GM18907 (cell line): ENCODE measurements around the gene RP2.

Experiments used
- ATAC-seq: cut with Tn5 transposase; IDR thresholded peaks from one replicate; pipeline ENCODE4 v1.9.1; 2021; ENCODE audit warnings: mild to moderate bottlenecking, moderate library complexity; ENCODE audit not compliant: unreplicated experiment

RP2 gene

DNA sequence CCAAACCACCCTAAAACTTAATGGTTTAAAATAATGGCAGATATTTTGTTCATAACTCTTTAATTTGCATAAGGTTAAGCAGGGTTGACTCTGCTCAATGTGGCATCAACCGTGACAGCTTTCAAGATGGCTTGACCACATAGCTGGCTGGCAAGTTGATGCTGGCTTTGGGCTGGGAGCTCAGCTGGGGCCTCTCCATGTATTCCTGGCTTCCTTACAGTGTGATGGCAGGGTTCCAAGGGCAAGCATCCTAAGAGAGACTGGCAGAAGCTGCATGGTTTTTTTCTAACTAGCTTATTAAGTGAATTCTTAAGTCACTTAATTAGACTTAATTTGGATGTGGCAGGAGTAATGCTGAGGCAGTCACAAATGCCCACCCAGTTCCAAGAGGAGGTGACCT, 4.5 kb downstream of the RP2 start:
- ATAC-seq: no peak

DNA sequence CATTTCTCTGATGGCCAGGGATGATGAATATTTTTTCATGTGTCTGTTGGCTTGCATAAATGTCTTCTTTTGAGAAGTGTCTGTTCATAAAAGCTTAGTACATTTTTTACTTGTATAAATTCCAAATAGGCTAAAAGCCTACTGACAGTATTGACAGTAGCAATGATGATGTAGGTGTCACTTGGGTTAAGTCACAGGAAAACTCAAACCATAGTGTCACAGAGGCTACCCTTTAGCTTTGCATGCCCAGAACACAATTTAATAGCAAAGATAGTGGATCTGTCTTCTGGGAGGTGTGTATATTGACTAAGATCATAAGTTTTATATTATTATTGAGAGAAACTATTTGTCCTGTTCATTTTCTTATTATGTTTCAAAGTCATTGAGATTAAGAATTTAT, 8.1 kb downstream of the RP2 start:
- ATAC-seq: no peak

DNA sequence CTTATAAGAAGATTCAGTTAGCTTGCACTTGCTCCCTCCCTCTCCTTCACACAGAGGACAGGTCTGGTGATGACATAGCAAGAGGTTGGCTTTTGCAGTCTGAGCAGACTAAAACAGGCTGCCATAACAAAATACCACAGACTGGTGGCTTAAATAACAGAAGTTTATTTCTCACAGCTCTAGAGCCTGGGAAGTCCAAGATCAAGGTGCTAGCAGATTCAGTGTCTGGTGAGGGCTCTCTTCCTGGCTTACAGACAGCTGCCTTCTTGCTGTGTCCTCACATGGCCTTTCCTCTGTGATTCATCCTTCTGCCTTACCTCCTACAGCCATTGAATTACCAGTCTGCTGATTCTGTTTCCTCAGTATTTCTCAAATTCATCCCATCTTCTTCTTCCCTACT, 13.1 kb downstream of the RP2 start:
- no peak for ATAC-seq

DNA sequence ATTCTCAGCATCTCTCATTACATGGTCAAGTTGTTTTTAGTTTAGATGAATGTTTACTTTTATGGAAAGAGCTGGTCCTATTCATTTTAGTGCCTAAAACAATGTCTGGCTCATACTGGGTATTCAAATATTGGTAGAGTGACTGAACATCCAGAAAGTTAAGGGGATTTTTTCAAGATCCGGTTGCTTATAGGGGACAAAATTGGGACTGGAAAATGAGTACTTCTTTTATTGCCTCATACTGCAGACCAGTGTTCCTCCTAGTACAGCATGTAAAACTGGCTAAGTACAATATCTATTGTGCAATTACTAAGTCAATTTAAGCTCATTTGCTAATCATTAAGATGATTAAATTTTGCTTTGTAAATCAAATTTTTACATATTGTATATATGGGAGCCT, 13.9 kb downstream of the RP2 start:
- no peak for ATAC-seq

DNA sequence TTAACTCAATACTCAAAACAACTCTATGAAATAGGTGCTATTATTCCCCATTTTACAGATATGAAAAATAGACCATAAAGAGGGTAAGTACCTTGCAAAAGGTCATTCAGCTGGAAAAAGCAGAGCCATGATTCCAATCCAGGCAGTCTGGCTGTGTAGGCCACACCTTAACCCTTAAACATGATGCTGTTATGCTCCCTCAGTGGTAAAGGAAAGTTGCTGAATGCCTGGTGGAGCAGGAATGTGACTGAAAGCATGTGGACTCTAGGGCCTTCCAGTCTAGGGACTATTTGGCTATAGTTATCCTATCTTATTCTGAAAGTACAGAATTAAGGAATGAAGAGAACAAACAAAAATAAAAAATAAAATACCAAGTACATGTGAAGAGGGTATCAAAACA, 19.6 kb downstream of the RP2 start:
- no peak for ATAC-seq

DNA sequence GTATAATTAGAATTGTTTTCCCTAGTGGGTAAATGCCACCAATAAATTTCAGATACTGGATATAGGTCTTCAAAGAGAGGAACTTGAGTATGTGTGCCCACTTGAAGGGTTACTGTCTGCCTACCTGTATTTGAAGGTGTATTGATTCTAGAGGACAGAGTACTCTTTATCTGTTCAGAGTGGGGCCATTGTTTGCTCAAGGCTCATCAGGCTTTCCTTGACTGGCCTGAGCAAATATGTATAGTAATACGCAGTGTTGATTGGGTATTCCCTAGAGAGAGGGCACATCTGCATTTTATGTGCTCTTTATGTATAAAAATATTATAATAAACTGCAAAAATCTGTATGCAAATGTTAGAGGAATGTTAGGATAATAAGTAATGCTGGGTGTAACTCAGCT, 23.7 kb downstream of the RP2 start:
- ATAC-seq: no peak

DNA sequence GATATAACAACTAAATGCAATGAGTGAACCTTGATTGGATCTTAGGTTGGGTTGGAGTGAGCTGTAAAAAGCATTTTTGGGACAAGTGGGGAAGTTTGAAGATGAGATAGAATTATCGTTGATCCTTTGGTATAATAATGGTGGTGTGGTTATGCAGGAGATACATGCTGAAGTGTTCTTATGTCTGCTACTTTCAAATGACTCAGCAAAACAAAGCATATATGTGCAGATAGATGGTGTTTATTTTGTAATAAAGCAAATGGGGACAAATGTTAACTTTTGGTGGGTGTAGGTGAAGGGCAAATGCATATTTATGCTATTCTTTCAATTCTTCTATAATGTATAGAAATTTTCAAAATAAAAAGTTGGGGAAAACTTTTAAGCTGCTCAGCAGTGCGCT, 26.2 kb downstream of the RP2 start:
- ATAC-seq: no peak

DNA sequence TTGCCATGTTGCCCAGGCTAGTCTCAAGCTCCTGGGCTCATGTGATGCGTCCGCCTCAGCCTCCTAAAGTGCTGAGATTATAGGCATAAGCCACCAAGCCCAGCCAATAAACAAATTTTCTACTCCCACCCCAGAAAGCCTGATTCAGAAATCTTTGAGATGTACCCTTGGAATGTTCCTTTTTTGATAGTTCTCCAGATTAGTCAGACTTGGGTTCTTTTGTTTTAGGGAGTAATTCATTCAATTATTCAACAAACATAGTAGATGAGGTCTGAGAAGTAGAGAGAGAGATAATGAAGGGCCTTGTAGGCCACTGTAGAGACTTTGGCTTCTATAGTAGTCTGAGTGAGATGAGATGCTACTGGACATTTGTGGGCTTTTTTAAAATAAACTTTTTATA, 27.8 kb downstream of the RP2 start:
- no peak for ATAC-seq

DNA sequence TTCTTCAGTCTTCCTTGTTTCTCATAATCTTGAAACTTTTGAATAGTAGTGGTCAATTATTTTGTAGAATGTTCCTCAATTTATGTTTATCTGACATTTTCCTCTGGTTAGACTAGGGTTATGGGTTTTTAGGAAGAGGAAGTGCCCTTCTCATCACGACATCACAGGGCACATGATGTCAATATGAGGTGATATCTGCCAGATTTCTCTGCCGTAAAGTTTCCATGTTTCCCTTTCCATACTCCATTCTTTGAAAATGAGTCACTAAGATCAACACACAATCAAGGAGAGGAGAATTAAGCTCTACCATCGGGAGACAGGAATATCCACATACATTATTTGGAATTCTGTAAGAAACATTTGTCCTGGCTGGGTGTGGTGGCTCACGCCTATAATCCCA, 28.4 kb downstream of the RP2 start:
- no peak for ATAC-seq

DNA sequence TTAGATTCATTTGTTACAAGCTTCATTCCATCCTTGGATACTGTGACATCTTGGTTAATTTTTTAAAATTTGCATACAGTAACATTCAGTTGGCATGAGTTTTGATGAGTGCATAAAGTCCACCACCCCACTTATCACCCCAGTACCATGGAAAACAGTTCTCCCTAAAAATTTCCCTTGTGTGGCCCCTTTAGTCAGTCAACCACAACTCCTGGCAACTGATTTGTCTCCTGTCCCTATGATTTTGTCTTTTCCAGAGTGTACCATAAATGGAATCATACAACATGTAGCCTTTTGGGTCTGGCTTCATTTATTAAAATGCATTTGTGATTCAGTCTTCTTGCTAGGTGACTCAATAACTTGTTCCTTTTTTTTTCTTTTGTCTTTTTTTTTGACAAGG, 29.9 kb downstream of the RP2 start:
- no peak for ATAC-seq

DNA sequence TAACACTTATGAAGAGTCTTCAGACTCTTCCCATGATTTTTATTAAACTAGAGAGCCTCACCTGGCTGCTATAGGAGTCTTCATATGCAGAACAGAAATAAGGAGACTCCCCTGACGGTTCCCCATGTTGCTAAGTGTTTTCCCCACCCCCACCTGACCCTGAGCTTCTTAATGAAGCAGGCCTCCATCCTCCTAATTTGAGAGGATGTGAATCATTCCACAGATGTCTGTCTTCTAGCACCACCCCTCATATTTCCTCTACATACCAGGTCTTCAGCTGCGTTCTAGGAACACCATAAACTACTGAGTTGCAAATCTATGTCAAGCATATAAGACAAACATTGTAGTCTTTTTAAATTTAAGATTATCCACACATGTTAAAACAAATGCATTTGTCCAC, 36.9 kb downstream of the RP2 start:
- ATAC-seq: no peak

DNA sequence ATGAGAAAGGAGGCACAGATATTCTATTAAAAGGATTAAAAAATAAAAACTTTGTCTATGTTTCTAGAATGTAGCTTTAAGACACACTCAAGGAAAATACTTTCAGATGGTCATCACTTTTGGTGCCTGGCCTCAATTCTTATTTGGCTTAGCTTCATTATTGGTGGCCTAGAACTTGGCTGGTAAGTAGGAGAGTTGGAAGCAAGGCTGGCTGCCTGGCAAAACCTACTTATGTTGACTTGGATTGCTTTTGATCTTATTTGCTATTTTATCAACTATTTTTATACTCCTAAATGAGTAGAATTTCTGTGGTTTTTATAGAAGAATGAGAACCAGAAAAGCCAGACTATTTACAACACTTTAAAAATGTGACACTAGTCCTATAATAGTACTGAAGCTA, 40.1 kb downstream of the RP2 start:
- no peak for ATAC-seq

DNA sequence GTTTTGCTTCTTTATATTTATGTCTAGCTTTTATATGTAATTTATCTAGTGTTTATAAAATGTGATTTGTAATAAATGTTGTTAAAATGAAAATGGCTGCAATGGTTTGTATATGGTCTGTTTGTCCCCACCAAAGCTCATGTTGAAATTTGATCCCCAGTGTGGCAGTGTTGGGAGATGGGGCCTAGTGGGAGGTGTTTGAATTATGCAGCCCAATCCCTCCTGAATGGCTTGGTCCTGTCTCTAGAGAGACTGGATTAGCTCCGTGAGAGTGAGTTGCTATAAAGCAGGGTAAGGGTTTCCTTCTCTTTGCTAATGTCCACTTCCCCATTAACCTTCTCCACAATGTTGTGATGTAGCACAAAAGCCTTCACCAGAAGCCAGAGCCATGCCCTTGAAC, 45.4 kb downstream of the RP2 start:
- no peak for ATAC-seq

DNA sequence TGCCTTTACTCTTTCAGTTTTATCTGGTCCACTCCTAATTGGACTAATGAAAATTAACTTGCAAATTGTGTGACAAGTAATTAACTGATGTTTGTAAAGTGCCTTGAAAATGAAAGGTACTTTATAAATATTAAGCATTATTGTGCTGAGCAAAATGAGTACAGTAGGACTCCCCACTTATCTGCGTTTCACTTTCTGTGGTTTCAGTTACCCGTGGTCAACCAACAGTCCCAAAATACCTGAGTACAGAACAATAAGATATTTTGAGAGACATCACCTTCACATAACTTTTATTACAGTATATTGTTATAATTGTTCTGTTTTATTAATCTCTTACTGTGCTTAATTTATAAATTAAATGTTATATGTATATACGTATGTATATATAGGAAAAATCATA, 48.0 kb downstream of the RP2 start:
- ATAC-seq: no peak

DNA sequence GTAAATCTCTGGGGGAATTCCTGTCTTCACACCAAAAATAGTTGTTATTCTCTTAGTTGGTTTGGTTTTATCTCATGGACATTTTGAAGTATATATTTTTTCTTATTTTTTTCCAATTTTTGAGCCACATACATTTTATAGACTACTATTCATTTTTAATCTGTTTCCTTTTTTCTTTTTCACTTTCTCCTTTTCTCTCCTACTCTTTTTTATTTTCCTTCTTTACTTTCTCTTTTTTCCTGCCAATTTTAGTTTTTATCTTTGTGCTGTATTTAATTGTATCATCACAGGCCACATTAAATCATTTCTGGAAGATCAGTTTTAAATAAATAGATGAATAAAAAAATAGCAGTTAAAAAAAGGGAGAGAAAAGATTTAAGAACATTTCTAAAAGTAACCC, 61.4 kb downstream of the RP2 start:
- no peak for ATAC-seq

DNA sequence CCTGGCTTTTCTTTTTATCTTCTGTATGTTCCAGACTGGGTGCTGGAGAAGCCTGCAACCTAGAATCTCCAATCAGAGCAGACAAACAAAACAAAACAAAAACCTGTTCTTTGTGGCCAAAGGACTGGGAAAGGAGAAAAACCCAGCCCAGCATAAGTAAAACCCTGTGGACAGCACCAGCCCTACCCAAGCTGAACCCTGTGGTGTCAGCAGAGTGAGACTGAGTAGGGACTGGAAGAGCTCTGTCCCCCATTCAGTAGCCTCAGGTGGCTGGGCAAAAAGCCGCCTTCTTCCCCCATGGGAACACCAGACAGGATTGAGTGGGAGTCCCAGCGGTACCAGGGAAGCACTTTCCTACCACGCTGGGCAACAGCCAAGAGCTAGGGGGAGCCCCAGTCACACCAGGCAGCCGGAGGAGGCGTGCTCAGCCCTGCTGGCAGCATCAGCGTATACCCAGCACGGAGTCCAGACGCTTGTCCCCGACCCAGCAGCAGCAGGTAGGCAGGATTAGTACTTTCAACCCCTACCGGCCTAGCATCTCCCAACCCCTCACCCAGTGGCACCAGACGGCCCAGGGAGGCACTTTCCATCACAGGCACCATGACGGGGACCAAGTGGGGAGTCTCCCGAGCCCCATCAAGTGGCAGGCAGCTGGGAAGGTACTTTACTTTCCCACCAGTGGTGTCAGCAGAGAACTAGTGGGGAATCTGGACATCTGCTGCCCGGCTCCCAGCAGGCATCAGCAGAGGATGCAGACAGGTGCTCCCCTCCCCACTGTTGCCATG, 66.8 kb downstream of the RP2 start:
- peak; percentile 93 for ATAC-seq

DNA sequence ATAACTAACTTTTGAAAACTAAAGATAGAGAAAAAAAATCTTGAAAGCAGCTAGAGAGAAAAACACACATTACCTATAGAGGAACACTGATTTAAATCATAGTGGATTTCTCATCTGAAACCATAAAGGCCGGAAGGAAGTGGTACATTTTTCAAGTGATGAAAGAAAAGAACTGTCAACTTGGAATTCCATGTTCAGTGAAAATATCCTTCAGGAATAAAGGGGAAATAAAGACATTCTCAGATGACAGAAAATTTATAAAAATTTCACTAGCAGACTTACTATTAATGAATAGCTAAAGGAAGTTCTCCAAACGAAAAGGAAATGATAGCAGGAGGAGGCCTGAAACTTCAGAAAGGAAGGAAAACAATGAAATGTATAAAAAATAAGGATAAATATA, 67.8 kb downstream of the RP2 start:
- no peak for ATAC-seq

DNA sequence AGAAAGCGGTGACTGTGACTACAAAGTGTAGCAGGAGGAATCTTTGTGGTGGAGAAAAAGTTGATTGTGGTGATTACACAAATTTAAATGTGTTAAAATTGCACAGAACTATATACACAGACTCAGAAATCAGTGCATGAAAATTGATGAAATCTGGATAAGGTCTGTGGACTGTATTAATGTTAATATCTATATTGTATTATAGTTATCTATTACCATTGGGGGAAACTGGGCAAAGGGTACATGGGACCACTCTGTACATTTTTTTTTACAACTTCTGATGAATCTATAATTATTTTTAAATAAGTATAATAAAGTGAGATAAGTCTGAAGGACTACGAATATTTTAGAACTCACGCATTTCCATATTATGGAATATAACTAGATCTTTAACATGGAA, 73.6 kb downstream of the RP2 start:
- no peak for ATAC-seq

DNA sequence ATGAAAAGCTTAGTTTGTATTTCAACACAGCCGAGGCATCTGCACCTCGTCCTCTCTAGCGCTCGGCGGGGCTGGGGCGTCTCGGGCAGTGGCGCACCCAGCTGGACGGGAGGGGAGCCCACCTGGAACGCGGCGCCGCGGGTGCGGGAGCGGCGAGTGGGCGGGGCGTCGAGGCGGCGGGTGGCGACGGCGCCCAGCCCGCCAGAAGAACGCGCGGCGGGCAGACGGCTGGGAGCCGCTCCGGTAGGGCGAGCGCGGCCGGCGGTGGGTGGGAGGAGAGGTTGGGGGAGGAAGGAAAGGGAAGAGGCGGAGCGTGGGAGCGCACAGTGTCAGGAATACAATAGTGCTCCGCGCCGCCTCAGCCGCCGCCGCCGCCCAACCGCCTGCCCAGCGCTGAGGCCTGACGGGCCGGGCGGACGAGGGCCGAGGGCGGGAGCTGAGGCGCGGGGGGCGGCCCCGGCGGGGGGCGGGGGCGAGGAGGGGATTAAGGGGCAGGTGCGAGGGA, 75.3 kb downstream of the RP2 start, which contains the start of gene JADE3:
Gene JADE3 (plus strand): TSS at position 324 of the 505 bp plus-strand sequence. CDS start 72,474 bp downstream, outside the sequence.
- peak; percentile 55 for ATAC-seq

DNA sequence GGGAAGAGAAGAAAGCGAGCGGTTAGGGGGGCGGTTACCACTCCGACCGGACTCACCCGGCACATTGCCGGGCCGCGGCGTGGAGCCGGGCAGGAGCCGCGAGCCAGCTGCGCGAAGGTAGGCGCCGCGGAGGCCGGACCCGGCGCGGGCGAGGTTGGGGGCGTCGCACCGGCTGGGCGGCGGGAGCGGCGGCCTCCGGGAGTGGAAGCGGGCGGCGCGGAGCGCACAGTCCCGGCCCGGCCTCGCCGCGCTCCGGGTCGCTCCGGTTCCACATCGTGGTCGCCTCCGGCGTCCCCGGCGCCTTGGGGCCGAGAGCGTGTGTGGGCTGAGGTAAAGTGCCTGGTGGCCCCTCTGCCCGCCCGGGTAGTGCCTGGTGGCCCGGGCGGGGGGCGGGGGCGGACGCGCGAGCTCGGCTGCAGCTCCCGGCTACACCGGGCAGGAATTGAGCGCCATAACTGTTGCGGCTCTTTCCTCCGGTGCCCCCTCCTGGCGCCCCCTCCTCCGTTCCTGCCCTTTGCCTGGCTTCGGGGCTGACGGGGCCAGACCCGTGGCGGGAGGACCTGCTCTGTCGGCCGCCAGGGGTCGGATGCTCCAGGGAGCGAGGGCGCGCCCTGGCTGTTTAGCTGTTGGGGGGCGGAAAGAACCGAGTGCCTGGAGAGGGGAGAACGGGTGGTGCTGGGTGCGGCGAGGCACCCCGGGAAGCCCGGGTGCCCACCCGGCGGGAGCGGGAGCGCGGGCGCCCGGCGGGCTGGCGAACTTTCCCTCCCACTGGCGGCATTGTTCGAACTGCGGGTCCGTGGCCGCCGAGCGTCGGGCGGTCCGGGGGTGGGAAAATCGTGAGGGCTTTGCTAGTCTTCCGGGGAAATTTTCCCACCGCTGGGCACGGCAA, 76.0 kb downstream of the RP2 start:
- ATAC-seq: peak; percentile 62

DNA sequence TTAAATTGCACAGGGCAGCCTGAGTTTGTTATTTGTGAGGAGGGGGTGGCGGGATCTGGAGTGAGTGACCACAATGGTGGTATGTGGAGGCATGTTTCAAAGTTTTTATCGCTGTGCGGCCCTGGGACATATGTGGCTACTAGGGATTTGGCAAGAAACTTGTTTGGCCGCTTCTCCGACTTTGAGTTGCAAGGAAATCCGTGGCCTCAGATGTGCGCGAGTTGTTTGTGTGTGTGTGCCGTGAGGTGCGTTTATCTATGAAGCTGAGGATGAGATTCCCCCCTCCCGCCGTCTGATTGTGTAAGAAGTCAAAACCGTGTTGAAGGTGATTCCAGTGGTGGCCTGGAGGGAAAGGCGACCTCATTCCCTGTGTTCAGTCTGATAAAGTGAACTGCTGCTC, 76.8 kb downstream of the RP2 start:
- no peak for ATAC-seq

DNA sequence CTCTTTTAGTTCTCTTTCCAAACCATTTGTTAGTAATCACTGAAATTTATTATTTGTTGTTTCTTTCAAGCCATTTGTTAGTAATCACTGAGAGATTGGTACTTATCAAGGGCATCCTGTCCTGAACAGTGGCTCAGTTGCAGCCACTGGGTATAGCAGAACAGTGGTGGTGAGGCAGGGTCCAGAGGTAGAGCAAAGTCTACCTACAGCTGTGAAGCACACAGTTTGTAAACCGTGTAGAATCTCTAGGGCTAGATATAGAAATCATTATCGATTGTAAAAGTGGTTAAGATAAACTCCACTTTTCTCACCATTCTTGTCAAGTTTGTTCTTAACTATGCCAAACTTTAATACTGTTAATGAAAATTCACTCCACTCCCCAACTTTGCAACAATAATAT, 79.4 kb downstream of the RP2 start:
- no peak for ATAC-seq
